Activated CD8-positive, alpha-beta T cell treated with anti-CD3 and anti-CD28 coated beads, Interleukin-2, amount 10 ng/mL, durations not matched to agents 7 days and 5 days (primary cell): ENCODE measurements around the gene TOP2A. TPM values are rescaled to one million over a fixed set of nuclear protein-coding genes. Genes with fewer than 3 reads are reported as not detected.

Source experiments
- ATAC-seq: fragments of 150-1000 bp; cut with Tn5 transposase; one replicate; pipeline ENCODE4 v1.10.0; 2021; ENCODE audit warnings: moderate library complexity
- CTCF ChIA-PET: fragments of 350-600 bp; sonication (Branson Sonifier 250); formaldehyde crosslinking; loops from one replicate; lab custom pipeline; 2021; ENCODE audit warnings: antibody characterized with exemption; lab: Charles Lee
- POLR2A ChIA-PET: fragments of 350-600 bp; sonication (Branson Sonifier 250); formaldehyde crosslinking; loops from one replicate; lab custom pipeline; 2021; ENCODE audit warnings: antibody characterized with exemption; lab: Charles Lee
- DNase-seq: peaks from one replicate; pipeline ENCODE4 v3.0.0-alpha.2; 2020
- H3K27ac Mint-ChIP-seq: one replicate; pipeline ENCODE4 v1.8.0; 2021; ENCODE audit warnings: mild to moderate bottlenecking, mixed read lengths
- H3K27me3 Mint-ChIP-seq: one replicate; pipeline ENCODE4 v1.8.0; 2021; ENCODE audit warnings: low read depth, mixed read lengths
- H3K36me3 Mint-ChIP-seq: one replicate; pipeline ENCODE4 v1.8.0; 2021; ENCODE audit warnings: low read depth, mixed read lengths
- H3K4me1 Mint-ChIP-seq: one replicate; pipeline ENCODE4 v1.8.0; 2021; ENCODE audit warnings: low read depth, mixed read lengths
- H3K4me3 Mint-ChIP-seq: one replicate; pipeline ENCODE4 v1.8.0; 2021; ENCODE audit warnings: mild to moderate bottlenecking, mixed read lengths
- H3K9me3 Mint-ChIP-seq: one replicate; pipeline ENCODE4 v1.8.0; 2022; ENCODE audit warnings: mixed read lengths; ENCODE audit not compliant: insufficient read depth
- total RNA-seq, 2 experiments: library from RNA; stranded (reverse); gene quantifications; one replicate each; pipeline ENCODE4 v1.2.3, GENCODE V29; 2021

The TOP2A gene, protein sequence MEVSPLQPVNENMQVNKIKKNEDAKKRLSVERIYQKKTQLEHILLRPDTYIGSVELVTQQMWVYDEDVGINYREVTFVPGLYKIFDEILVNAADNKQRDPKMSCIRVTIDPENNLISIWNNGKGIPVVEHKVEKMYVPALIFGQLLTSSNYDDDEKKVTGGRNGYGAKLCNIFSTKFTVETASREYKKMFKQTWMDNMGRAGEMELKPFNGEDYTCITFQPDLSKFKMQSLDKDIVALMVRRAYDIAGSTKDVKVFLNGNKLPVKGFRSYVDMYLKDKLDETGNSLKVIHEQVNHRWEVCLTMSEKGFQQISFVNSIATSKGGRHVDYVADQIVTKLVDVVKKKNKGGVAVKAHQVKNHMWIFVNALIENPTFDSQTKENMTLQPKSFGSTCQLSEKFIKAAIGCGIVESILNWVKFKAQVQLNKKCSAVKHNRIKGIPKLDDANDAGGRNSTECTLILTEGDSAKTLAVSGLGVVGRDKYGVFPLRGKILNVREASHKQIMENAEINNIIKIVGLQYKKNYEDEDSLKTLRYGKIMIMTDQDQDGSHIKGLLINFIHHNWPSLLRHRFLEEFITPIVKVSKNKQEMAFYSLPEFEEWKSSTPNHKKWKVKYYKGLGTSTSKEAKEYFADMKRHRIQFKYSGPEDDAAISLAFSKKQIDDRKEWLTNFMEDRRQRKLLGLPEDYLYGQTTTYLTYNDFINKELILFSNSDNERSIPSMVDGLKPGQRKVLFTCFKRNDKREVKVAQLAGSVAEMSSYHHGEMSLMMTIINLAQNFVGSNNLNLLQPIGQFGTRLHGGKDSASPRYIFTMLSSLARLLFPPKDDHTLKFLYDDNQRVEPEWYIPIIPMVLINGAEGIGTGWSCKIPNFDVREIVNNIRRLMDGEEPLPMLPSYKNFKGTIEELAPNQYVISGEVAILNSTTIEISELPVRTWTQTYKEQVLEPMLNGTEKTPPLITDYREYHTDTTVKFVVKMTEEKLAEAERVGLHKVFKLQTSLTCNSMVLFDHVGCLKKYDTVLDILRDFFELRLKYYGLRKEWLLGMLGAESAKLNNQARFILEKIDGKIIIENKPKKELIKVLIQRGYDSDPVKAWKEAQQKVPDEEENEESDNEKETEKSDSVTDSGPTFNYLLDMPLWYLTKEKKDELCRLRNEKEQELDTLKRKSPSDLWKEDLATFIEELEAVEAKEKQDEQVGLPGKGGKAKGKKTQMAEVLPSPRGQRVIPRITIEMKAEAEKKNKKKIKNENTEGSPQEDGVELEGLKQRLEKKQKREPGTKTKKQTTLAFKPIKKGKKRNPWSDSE (N-terminal part only)
- 100 to 1,000 TPM; 517 to 567 TPM for total RNA-seq

DNA sequence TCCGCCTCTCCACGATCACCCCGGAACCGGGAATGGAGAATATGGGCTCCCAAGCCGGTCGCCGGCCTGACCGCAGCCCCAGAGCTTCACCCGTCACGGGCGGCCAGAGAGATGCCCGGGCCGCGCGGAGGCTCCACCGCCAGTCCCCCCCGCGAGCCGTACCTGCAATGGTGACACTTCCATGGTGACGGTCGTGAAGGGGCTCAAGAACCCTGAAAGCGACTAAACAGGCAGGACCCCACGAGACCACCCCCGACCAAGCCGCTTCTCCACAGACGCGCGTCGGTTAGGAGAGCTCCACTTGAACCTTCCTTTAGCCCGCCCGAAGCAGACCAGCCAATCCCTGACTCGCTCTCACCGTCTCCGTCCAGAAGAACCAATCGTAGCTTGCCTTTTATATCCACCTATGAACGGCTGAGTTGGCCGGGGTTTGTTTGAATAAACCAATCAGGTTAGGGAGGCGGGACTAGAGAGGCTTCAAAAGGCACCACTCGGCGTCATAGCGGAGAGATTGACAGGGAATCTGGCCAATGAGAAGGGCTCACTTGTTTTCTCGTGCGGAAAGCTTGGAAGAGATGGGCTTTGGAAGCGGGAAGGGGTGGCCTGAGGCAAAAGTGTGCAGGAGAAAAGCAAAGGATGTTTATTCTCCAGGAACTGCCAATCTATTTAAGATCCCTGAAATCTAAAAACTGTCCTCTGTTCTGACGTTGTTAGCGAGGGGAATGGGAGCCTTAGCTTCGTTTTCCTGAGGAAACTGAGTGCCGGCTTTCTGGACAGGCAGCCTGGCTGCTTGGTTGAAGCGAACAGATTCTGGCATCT is at the start of gene TOP2A:
TOP2A (minus strand) TSS at position 288 of the 819 bp plus-strand sequence; CDS start at position 183, 105 bp downstream.
- peak; percentile 98 for DNase-seq
- peak; percentile 97 for ATAC-seq
- ChIA-PET CTCF (interaction anchor here (0.7 to 6.6 kb wide), 28 partner anchors 9 to 185 kb away, joined by 3 to 122 read pairs (median 4); partner anchors contain the start of gene IGFBP4), POLR2A (interaction anchor here (0.6 to 4.1 kb wide), 37 partner anchors 9 to 1674 kb away, joined by 3 to 67 read pairs (median 4); partner anchors contain the start of genes CCR7, IGFBP4 and MED1)
- Mint-ChIP-seq H3K4me3 (peak within 1 kb of the TSS; percentile 98), H3K27me3 (no peaks in the 10 kb centered on the region), H3K27ac (peak within 1 kb of the TSS; percentile 98), H3K36me3 (peaks cover 41% of the 10 kb centered on the region), H3K9me3 (no peaks in the 10 kb centered on the region), H3K4me1 (peaks cover 50% of the 10 kb centered on the region)

DNA sequence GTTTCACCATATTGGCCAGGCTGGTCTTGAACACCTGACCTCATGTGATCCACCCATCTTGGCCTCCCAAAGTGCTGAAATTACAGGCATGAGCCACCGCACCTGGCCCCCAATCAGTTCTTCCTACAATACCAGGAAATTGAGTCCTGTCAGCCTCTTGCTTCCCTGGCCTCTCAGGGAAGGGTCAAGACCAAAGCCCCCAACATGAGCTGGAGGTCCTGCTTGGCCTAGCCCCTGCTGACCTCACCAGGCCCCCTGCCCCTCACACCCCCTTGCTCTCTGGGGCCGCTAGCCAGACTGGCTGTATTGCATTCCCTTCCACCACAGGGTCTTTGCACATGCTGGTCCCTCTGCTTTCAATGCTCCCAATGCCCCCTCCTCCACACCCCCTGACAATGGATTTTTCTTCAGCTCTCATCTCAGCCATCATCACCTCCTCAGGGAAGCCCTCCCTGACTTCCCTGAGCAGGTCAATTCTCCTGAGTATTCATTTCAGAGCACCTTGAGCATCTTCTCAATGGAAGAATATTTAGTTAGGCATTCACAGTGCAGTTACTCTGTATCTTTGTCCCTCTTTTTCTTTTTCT is 49.7 kb upstream of the TOP2A start:
- Mint-ChIP-seq H3K4me1 (peaks cover 7% of the 10 kb centered on the region), H3K27me3 (peaks cover 14% of the 10 kb centered on the region), H3K36me3 (no peaks in the 10 kb centered on the region), H3K4me3 (no peak overlapping the region), H3K9me3 (no peaks in the 10 kb centered on the region), H3K27ac (no peak overlapping the region)
- POLR2A ChIA-PET = no interaction called here
- DNase-seq = no peak
- CTCF ChIA-PET = interaction anchor here (0.9 to 1.8 kb wide), 3 partner anchors 9 to 93 kb away, joined by 3 to 10 read pairs (median 4); partner anchors contain the start of gene IGFBP4
- ATAC-seq = no peak

DNA sequence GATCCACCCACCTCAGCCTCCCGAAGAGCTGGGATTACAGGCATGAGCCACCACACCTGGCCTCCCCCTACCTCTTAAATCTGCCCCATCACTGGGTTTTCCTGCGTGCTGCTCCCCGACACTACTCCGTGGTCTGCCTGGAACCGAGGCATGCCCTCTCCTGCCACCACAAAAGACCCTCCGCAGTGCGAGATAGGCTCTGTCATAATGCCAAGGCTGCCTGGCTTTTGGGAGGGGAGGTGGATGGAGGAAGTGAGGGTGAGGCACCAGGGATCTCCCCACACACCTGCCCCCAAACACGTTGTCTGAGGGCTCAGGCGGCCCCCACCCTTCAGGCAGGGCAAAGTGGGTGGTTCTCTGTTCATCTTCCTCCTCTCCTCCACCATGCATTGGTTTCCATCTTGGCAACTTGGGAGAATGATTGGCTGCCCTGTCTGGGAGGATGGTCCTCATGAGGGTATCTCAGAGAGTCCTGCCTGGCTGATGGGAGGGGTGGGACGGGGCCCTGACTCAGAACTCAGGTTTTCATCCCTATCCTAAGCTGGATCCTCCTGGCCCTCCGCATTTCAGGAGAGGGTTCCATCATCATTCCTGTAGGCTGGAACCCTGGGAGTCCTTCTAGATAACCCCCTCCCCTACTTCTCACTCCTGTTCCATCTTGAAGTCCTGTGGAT is 48.7 kb upstream of the TOP2A start:
- ChIA-PET POLR2A (no interaction called here), CTCF (interaction anchor here (0.8 to 1.7 kb wide), 2 partner anchors 10 to 16 kb away, joined by 4 to 10 read pairs; no protein-coding TSS in a partner anchor)
- Mint-ChIP-seq H3K27ac (no peak overlapping the region), H3K36me3 (no peaks in the 10 kb centered on the region), H3K4me1 (peaks cover 7% of the 10 kb centered on the region), H3K4me3 (no peak overlapping the region), H3K9me3 (no peaks in the 10 kb centered on the region), H3K27me3 (peaks cover 14% of the 10 kb centered on the region)
- no peak for DNase-seq
- no peak for ATAC-seq

DNA sequence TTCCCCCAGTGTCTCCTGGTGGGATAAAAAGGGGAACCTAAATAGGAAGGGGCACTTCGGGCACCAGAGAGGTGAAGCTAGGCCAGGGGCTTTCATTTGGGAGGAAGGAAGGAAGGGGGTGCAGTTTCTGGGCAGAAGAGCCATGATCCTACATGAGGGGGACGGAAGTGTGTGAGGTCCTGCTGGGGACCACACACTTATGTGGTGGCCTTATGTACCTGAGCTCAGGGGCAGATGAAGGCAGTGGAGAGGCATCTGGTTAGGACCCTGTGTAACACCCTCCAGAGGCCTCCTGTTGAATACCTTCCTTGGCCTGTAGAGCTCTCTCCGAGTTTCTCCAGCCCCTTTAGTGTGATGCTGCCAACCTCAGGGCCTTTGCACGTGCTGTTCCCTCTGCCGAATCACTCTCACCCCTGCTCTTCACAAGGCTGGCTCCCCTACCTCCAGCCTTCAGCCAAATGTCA is 46.7 kb upstream of the TOP2A start:
- DNase-seq (no peak), ATAC-seq (no peak)
- Mint-ChIP-seq H3K27ac (no peak overlapping the region), H3K27me3 (peaks cover 9% of the 10 kb centered on the region), H3K9me3 (no peaks in the 10 kb centered on the region), H3K4me3 (no peak overlapping the region), H3K36me3 (no peaks in the 10 kb centered on the region), H3K4me1 (peaks cover 7% of the 10 kb centered on the region)
- ChIA-PET POLR2A (no interaction called here), CTCF (interaction anchor here (0.9 to 1.2 kb wide), 3 partner anchors 12 to 73 kb away, joined by 3 to 7 read pairs (median 3); no protein-coding TSS in a partner anchor)

DNA sequence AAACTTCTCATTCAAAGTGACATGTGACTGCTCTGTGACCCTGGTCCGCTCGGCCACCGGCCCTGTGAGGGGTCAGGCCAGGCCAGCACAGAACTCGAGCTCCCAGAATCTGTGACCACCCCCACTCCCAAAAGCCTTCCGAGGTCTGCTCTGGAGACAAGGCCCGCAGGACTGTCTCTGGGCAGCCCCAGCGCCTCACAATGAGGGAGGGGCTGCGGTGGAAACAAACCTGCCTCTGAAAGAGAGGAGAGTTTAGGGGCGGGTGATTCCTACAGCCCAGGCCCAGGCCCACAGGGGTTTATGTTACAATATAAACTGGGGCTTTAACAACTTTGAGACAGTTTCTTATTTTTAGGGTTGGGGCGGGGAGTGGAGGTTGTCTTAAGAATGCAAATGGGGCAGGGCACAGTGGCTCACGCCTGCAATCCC is 45.4 kb upstream of the TOP2A start:
- Mint-ChIP-seq H3K4me3 (no peak overlapping the region), H3K4me1 (peaks cover 7% of the 10 kb centered on the region), H3K9me3 (no peaks in the 10 kb centered on the region), H3K36me3 (no peaks in the 10 kb centered on the region), H3K27ac (no peak overlapping the region), H3K27me3 (peaks cover 9% of the 10 kb centered on the region)
- ChIA-PET CTCF (interaction anchor here (0.6 kb wide), 1 partner anchor 24 kb away, joined by 3 read pairs; no protein-coding TSS in a partner anchor), POLR2A (interaction anchor here (0.9 to 1.3 kb wide), 2 partner anchors 69 to 70 kb away, joined by 3 to 5 read pairs; no protein-coding TSS in a partner anchor)
- ATAC-seq (no peak), DNase-seq (no peak)

DNA sequence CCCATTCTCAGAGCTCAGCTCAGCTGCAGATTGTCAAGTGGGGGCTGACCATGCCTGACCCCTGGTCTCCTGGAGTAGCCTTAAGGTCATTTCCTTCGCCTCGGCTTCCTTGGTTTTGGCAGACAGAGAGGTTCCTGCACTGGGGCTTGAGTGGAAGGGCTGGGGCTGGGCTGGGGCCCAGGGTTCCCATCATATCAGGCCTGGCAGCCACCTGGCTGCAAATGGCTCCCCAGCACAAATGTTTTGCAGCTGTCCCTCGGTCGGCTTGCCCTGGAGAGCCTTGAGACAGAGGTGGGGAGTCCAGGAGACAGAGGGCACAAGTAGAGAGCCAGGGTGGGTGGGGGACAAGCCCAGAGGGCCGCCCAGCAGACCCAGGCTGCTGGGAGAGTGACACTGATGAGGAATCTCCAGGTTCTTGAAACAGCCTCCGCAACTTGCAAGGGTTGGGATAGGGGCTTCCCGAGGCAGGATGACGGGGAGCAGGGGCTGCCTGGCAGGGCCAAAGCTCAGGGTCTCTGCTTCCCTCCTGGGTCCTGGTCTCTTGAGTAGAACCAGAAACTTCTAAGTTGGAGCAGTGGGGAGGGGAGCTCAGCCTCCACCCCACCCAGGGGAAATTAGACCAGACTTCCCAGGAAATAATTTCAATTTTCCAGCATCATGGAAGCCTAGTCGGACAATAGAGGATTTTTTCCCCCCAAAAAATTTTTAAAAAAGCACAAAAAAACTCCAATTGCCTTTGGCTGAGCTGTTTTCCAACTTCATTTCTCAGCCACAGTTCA is 44.8 kb upstream of the TOP2A start:
- no peak overlapping the region for H3K27ac Mint-ChIP-seq
- POLR2A ChIA-PET = interaction anchor here (0.9 to 1.3 kb wide), 2 partner anchors 69 to 71 kb away, joined by 3 to 5 read pairs; no protein-coding TSS in a partner anchor

DNA sequence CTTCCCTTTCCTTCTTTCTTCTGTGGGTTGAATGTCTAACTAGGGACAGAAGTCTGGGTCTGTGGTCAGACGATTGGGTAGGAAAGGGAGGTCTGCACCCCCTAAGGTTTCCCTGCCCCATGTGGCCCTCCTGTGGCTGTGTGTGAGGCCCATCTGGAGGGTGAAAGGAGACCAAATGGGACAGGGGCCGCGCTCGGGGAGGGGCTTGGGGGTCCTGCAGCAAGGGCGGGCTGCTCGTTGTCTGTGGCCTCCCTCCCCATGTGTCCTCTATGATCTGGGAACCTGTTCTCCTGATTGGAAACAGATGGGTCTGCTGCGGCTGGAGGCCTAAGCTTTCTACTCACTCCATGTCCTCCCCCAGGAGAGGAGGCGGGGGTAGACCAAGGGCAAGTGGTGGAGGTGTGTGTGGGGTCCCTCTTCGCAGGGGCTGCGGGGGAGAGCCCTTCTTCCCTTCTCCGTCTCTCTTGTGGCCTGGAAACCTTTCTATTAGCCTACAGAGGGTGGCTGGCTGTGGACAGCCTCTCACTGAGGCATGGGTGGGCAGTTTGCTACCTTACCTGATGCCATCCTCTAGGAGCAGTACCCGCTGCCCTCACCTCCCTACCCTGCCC is 44.1 kb upstream of the TOP2A start:
- ATAC-seq (no peak), DNase-seq (no peak)
- Mint-ChIP-seq H3K27me3 (peaks cover 8% of the 10 kb centered on the region), H3K4me1 (peaks cover 8% of the 10 kb centered on the region), H3K36me3 (peaks cover 5% of the 10 kb centered on the region), H3K27ac (no peak overlapping the region), H3K4me3 (no peak overlapping the region), H3K9me3 (no peaks in the 10 kb centered on the region)
- ChIA-PET POLR2A (interaction anchor here (0.5 to 0.9 kb wide), 3 partner anchors 14 to 92 kb away, joined by 3 to 5 read pairs (median 3); no protein-coding TSS in a partner anchor), CTCF (interaction anchor here (1.0 kb wide), 1 partner anchor 15 kb away, joined by 3 read pairs; no protein-coding TSS in a partner anchor)

More for the DNA sequence above, 44.8 kb upstream of the TOP2A start:
- ATAC-seq (no peak), DNase-seq (no peak)
- no peak overlapping the region for H3K4me3 Mint-ChIP-seq
- H3K4me1 Mint-ChIP-seq = peaks cover 9% of the 10 kb centered on the region
- CTCF ChIA-PET = interaction anchor here (0.6 kb wide), 1 partner anchor 23 kb away, joined by 3 read pairs; no protein-coding TSS in a partner anchor
- peaks cover under 1% of the 10 kb centered on the region for H3K36me3 Mint-ChIP-seq
- H3K27me3 Mint-ChIP-seq = peaks cover 9% of the 10 kb centered on the region
- H3K9me3 Mint-ChIP-seq = no peaks in the 10 kb centered on the region

DNA sequence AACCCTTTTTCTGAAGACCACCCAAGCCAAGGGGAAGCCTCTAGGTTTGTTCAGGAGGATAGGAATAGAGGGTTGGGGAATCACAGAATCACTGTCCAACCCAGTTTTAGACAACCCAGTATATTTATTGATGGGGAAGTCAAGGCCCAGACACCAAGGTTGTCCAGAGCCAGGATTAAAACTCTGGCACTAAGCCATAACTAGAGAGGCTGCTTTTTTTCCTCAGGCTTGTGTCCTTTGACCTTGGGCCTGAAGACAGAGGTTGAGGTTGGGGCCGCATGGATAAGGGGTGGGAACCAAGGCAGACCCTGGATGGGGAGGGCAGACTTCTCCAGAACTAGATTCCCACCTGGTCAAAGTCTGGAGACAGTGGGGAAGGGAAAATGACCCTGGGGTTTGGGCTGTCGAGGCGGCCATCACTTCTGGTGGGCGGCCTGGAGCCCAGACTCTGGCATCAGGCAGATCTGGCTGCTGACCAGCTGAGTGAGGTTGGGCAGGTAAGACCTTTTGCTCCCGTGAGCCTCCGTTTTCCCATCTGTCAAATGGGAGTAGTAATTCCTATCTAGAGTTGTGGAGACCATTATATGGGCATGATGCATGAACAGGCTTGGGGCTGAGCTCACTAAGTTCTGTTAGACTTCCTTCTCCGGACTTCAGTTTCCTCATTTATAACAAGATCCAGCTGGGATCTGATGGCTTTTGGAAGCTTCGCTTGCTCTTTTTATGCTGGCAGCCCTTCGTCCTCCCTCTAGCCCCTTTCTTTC is 43.5 kb upstream of the TOP2A start:
- Mint-ChIP-seq H3K27ac (no peak overlapping the region), H3K36me3 (peaks cover 5% of the 10 kb centered on the region), H3K9me3 (no peaks in the 10 kb centered on the region), H3K4me1 (peaks cover 2% of the 10 kb centered on the region), H3K27me3 (peaks cover 4% of the 10 kb centered on the region), H3K4me3 (no peak overlapping the region)
- ChIA-PET CTCF (interaction anchor here (1.0 to 1.3 kb wide), 2 partner anchors 15 to 72 kb away, joined by 3 to 5 read pairs; no protein-coding TSS in a partner anchor), POLR2A (interaction anchor here (0.5 to 1.5 kb wide), 3 partner anchors 14 to 92 kb away, joined by 3 to 5 read pairs (median 3); no protein-coding TSS in a partner anchor)
- ATAC-seq = no peak
- no peak for DNase-seq
